HTR-8/SVneo (cell line): Measurements from ENCODE around the gene IFFO2.

Experiments used
- DNase-seq: peaks from one replicate; pipeline ENCODE4 v3.0.0; 2011; ENCODE audit warnings: low spot score, mixed read lengths; ENCODE audit not compliant: insufficient read length
- FAIRE-seq: peaks from 2 replicates; lab custom pipeline; 2011; peaks lifted over from hg19 to GRCh38; lab: Jason Lieb, UNC

The IFFO2 gene

GRCh38 chr1:18866846-18867245 is 89.6 kb downstream of the IFFO2 start:
- DNase-seq (no peak), FAIRE-seq (no peak)

- no peak for DNase-seq
- no peak for FAIRE-seq
Observed at GRCh38 chr1:18866314-18866713, 90.2 kb downstream of the IFFO2 start.

GRCh38 chr1:18865176-18865575 is 91.3 kb downstream of the IFFO2 start:
- no peak for FAIRE-seq
- DNase-seq = no peak

GRCh38 chr1:18861590-18861989 is 94.9 kb downstream of the IFFO2 start:
- no peak for FAIRE-seq
- DNase-seq = no peak

GRCh38 chr1:18861082-18861481 is 95.4 kb downstream of the IFFO2 start:
- FAIRE-seq (no peak), DNase-seq (no peak)

- DNase-seq (no peak), FAIRE-seq (no peak)
Observed at GRCh38 chr1:18859560-18859959, 96.9 kb downstream of the IFFO2 start, which contains the start of gene TAS1R2. TSS of gene TAS1R2 (minus strand) at chr1:18859660. CDS start at chr1:18859660, 0 bp downstream.

GRCh38 chr1:18858070-18858688 is 98.3 kb downstream of the IFFO2 start:
- no peak for DNase-seq

GRCh38 chr1:18856435-18856834 is 100.0 kb downstream of the IFFO2 start:
- DNase-seq = no peak
- no peak for FAIRE-seq

More at GRCh38 chr1:18858070-18858688, 98.3 kb downstream of the IFFO2 start:
- FAIRE-seq = peak; percentile 92

- DNase-seq = no peak
- FAIRE-seq = no peak
Observed at GRCh38 chr1:18855573-18855972, 100.9 kb downstream of the IFFO2 start.

GRCh38 chr1:18854331-18855025 is 102.0 kb downstream of the IFFO2 start:
- DNase-seq = no peak
- FAIRE-seq = no peak
